BLaER1 treated with 17β-estradiol and CSF1 and Interleukin-3, amounts not matched to agents 10 nM and 100 nM (cell line): ENCODE measurements around the gene HOXD10.

Experiments used
- H3K27ac ChIP-seq, 11 experiments: shearing (Covaris generic); formaldehyde crosslinking; 2 replicates each; pipeline ENCODE4 v1.8.1; 2022
- H3K27me3 ChIP-seq, 11 experiments: shearing (Covaris generic); formaldehyde crosslinking; 2 replicates each; pipeline ENCODE4 v1.8.1; 2022
- H3K36me3 ChIP-seq, 11 experiments: shearing (Covaris generic); formaldehyde crosslinking; 2 replicates each; pipeline ENCODE4 v1.8.1; 2022
- H3K4me1 ChIP-seq, 10 experiments: shearing (Covaris generic); formaldehyde crosslinking; 2 replicates each; pipeline ENCODE4 v1.8.1; 2022
- H3K4me2 ChIP-seq, 11 experiments: shearing (Covaris generic); formaldehyde crosslinking; 2 replicates each; pipeline ENCODE4 v1.8.1; 2022
- H3K4me3 ChIP-seq, 10 experiments: shearing (Covaris generic); formaldehyde crosslinking; 2 replicates each; pipeline ENCODE4 v1.8.1; 2022
- H3K9ac ChIP-seq, 11 experiments: shearing (Covaris generic); formaldehyde crosslinking; 2 replicates each; pipeline ENCODE4 v1.8.1; 2022
- H3K9me3 ChIP-seq, 11 experiments: shearing (Covaris generic); formaldehyde crosslinking; replicated peaks in 1 of 11; 2 replicates each; pipeline ENCODE4 v1.8.1; 2022
- H4K20me1 ChIP-seq, 11 experiments: shearing (Covaris generic); formaldehyde crosslinking; 2 replicates each; pipeline ENCODE4 v1.8.1; 2022
- Cebpa-rat ChIP-seq, 11 experiments: shearing (Covaris generic); IDR thresholded peaks; 2 replicates each; pipeline ENCODE4 v1.8.1; 2022

HOXD10 gene

DNA sequence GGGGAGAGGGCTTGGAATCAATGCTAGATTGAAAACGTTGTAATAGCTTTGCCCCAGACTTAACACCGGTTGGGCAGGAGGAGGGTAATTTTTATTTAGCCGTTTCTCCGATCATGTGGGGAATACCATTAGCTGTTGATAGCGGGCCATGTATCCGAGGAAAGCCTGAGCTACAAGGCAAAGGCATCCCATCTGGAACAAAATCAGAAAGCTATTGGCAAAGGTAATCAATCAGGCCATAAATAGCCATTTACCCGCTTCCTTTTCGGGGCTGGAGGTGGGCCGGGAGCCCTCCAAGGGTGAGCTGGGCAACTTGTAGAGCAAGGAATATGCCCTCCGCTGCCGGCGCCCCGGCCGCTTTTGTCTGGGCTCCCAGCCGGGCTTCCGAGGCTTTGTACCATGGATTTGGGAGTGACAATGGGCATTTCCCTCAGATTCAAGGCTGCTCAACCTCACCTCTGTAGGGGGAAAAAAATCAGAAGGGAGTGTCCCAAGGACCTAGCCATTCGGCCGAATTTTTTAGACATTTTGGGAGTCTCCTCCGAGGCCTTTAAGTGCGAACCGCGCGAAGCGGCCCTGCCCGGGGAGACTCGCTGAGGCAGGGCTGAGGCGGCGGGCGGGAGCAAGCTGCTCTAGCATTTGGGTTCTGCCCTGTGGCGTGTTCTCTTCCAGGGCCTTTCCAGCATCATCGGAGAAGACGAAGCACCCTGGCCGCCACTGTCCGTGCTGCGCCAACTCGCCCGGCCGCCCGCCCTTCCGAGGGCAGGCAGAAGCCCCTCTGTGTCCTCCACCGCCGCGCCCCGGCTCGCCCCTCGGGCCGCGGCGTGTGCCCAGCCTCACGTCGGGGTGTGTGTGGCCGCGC is 4.8 kb downstream of the HOXD10 start:
- H4K20me1 ChIP-seq, result peaks cover 0 to 86% (median 43%) of the 10 kb centered on the region in 11 experiments; a peak in 16 of 22 replicates
- peaks cover 0 to 10% (median 0%) of the 10 kb centered on the region in 10 experiments; a peak in 2 of 20 replicates for H3K4me1 ChIP-seq
- H3K4me2 ChIP-seq, result no peak overlapping the region
- no peak overlapping the region for H3K27ac ChIP-seq
- peak overlapping the region in 1 of 10 experiments; percentile 18; a peak in 3 of 20 replicates for H3K4me3 ChIP-seq
- H3K9ac ChIP-seq, result no peak overlapping the region
- TF ChIP-seq Cebpa-rat (IDR thresholded peaks at IDR 0.05), result no peak
- no peaks in the 10 kb centered on the region; a peak in 1 of 22 replicates for H3K36me3 ChIP-seq
- peaks cover 42 to 60% (median 50%) of the 10 kb centered on the region in 11 experiments for H3K9me3 ChIP-seq
- H3K27me3 ChIP-seq, result peaks cover 100% of the 10 kb centered on the region in 11 experiments

DNA sequence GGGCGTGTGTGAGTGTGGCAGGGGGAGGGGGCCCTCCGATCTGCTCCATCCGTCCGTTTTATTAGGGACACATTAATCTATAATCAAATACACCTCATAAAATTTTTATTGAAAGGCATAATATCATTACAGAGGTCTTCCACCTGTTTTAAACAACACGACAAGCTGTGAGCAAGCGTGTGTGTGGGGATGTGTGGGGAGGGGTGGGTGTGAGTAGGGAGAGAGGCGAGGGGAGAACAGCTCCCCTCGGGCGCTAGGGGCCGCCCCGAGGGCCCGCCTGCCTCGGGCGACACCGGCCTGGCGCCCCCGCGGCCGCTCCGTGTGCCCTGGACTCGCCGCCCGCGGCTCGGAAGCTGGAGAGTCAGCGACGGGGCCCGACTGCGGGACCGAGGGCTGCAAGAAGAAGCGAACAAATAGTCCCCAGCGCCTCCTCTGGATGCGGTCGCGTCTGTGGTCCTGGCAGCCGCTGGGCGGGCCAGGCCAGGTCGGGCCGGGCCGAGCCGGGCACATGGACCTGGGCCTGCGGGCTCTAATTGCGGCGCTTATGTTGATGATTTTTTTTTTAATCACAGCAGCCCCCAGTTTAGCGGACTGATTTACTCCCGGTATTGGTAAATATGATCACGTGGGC is 5.6 kb downstream of the HOXD10 start:
- H3K9me3 ChIP-seq, result peaks cover 36 to 53% (median 43%) of the 10 kb centered on the region in 11 experiments
- peak overlapping the region in 5 of 10 experiments; percentile 18 to 48 (median 20); a peak in 4 of 20 replicates for H3K4me3 ChIP-seq
- TF ChIP-seq Cebpa-rat (IDR thresholded peaks at IDR 0.05), result no peak
- peaks cover 100% of the 10 kb centered on the region in 11 experiments for H3K27me3 ChIP-seq
- H3K36me3 ChIP-seq, result no peaks in the 10 kb centered on the region; a peak in 1 of 22 replicates
- H3K9ac ChIP-seq, result no peak overlapping the region
- peaks cover 0 to 10% (median 0%) of the 10 kb centered on the region in 10 experiments; a peak in 4 of 20 replicates for H3K4me1 ChIP-seq
- peaks cover 0 to 85% (median 43%) of the 10 kb centered on the region in 11 experiments; a peak in 15 of 22 replicates for H4K20me1 ChIP-seq
- H3K4me2 ChIP-seq, result no peak overlapping the region
- no peak overlapping the region for H3K27ac ChIP-seq

DNA sequence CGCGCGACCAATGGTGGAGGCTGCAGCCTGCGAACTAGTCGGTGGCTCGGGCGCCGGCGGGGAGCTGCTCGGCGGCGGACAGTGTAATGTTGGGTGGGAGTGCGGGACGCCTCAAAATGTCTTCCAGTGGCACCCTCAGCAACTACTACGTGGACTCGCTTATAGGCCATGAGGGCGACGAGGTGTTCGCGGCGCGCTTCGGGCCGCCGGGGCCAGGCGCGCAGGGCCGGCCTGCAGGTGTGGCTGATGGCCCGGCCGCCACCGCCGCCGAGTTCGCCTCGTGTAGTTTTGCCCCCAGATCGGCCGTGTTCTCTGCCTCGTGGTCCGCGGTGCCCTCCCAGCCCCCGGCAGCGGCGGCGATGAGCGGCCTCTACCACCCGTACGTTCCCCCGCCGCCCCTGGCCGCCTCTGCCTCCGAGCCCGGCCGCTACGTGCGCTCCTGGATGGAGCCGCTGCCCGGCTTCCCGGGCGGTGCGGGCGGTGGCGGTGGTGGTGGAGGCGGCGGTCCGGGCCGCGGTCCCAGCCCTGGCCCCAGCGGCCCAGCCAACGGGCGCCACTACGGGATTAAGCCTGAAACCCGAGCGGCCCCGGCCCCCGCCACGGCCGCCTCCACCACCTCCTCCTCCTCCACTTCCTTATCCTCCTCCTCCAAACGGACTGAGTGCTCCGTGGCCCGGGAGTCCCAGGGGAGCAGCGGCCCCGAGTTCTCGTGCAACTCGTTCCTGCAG is 6.3 kb downstream of the HOXD10 start, which contains the start of gene HOXD9:
Gene HOXD9 (plus strand): TSS at position 37 of the 728 bp plus-strand sequence. CDS start 50 bp downstream, at position 87.
- TF ChIP-seq Cebpa-rat (IDR thresholded peaks at IDR 0.05), result no peak
- no peak within 1 kb of the TSS for H3K27ac ChIP-seq
- peaks cover 0 to 10% (median under 1%) of the 10 kb centered on the region in 10 experiments; a peak in 8 of 20 replicates for H3K4me1 ChIP-seq
- peaks cover 29 to 46% (median 36%) of the 10 kb centered on the region in 11 experiments for H3K9me3 ChIP-seq
- peak within 1 kb of the TSS in 7 of 10 experiments; percentile 18 to 48 (median 23); a peak in 6 of 20 replicates for H3K4me3 ChIP-seq
- no peaks in the 10 kb centered on the region; a peak in 1 of 22 replicates for H3K36me3 ChIP-seq
- H3K27me3 ChIP-seq, result peaks cover 100% of the 10 kb centered on the region in 11 experiments
- peak within 1 kb of the TSS in 2 of 11 experiments; percentile 24 to 25; a peak in 2 of 22 replicates for H3K4me2 ChIP-seq
- H4K20me1 ChIP-seq, result peaks cover 0 to 84% (median 48%) of the 10 kb centered on the region in 11 experiments; a peak in 16 of 22 replicates
- H3K9ac ChIP-seq, result no peak within 1 kb of the TSS

DNA sequence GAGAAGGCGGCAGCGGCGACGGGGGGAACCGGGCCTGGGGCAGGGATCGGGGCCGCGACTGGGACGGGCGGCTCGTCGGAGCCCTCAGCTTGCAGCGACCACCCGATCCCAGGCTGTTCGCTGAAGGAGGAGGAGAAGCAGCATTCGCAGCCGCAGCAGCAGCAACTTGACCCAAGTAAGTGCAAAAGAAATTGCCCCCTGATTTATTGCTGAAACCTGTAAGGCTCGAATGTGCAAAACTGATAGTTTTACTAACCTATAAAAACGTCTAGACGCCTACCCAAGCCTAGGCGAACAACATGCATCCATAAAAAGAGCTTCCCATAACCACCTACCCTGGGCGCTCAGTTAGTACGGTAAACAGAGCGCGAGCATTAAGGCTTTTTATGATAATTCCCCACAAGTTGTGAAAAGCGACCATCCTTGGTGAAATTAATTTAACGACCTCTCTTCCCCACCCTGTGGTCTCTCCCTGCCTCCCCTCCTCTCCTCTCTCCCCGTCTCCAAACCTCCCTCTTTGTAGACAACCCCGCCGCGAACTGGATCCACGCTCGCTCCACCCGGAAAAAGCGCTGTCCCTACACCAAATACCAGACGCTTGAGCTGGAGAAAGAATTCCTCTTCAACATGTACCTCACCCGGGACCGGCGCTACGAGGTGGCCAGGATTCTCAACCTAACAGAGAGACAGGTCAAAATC is 7.0 kb downstream of the HOXD10 start:
- peaks cover 100% of the 10 kb centered on the region in 11 experiments for H3K27me3 ChIP-seq
- H3K27ac ChIP-seq, result no peak overlapping the region
- TF ChIP-seq Cebpa-rat (IDR thresholded peaks at IDR 0.05), result no peak
- H4K20me1 ChIP-seq, result peaks cover 0 to 84% (median 55%) of the 10 kb centered on the region in 11 experiments; a peak in 16 of 22 replicates
- peak overlapping the region in 2 of 11 experiments; percentile 24 to 25; a peak in 2 of 22 replicates for H3K4me2 ChIP-seq
- peak overlapping the region in 7 of 10 experiments; percentile 7 to 48 (median 23); a peak in 4 of 20 replicates for H3K4me3 ChIP-seq
- no peaks in the 10 kb centered on the region; a peak in 1 of 22 replicates for H3K36me3 ChIP-seq
- peaks cover 27 to 40% (median 31%) of the 10 kb centered on the region in 11 experiments for H3K9me3 ChIP-seq
- H3K9ac ChIP-seq, result no peak overlapping the region
- H3K4me1 ChIP-seq, result peaks cover 5 to 16% (median 8%) of the 10 kb centered on the region in 10 experiments; a peak in 13 of 20 replicates

DNA sequence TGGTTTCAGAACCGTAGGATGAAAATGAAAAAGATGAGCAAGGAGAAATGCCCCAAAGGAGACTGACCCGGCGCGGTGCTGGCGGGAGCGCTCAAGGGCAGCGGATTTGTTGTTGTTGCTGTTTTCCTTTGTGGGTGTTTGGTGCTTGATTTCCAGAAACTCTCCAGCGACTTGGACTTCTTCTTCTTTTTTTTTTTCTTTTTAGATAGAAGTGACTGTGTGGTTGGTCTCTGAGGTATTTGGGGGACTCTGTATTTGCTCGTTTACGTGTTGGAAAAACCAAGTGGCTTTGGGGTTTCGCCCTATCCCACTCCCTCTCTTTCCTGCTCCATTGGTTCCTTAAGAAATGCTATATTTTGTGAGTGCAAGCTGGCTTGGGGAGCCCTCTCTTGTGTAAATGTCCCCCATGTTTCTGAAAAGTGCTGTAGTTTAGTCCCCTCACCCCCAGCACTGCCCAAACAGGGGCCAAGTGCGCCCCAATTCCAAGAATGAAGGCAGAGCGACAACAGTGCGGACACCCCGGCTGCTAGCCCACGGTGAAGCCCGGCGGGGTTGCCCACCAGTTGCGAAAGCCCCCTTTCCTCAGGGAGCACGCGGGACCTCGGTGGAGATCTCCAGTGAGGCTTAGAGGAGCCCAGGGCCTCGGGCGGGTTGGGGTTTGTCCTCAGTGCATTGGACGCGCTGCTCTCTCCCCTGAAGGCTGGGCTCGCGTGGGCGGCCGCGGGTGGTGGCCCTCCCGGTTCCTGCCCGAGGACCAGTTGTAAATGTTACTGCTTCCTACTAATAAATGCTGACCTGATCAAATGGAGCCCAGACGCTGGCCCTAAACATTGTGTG is 7.8 kb downstream of the HOXD10 start:
- Histone ChIP-seq H3K27ac (no peak overlapping the region), H3K36me3 (no peaks in the 10 kb centered on the region; a peak in 1 of 22 replicates), H4K20me1 (peaks cover 0 to 91% (median 62%) of the 10 kb centered on the region in 11 experiments; a peak in 16 of 22 replicates), H3K9me3 (peaks cover 29 to 43% (median 33%) of the 10 kb centered on the region in 11 experiments), H3K9ac (no peak overlapping the region), H3K4me2 (peak overlapping the region in 2 of 11 experiments; percentile 49 to 62; a peak in 4 of 22 replicates), H3K4me1 (peaks cover 10 to 23% (median 15%) of the 10 kb centered on the region in 10 experiments; a peak in 13 of 20 replicates), H3K4me3 (no peak overlapping the region; a peak in 1 of 20 replicates), H3K27me3 (peaks cover 100% of the 10 kb centered on the region in 11 experiments)
- TF ChIP-seq Cebpa-rat (IDR thresholded peaks at IDR 0.05), result no peak

DNA sequence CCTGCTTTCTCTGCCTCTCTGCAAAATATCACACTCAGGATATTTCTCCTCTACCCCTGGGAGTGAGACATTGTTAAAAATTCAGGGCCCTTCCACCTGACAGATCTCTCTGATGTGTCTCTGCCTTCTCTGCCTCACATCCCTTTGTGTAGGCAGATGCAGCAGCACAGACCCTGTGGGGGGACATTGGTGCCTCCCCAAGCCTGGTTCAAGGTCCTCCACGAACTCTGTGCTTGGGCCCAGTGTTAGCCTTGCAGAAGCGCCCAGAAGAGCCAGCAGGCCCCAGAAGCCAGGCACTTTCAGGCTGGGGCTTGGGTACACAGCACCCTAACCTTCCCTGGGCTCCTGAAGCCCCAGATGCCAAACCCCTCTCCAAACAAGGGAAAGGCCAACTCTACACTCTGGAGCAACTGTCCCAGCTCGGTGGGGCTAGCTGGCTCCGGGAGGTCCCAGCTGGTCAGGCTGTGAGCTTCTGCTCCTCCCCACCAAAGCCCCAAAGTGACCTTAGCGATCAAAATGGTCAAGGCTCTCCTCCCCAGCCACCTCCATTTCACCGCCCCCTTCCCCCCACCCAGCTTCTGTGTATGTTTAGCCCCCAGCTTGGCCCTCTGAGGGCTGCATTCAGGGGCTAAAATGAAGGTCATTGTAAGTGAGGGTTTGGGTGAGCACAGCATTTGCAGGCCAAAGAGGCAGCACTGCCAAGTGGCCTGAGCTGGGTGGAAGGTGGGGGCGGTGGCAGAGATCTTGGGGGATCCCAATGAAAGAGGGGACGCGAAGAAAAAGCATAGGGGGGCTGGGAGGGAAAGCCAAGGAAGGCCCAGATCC is 8.6 kb downstream of the HOXD10 start:
- H4K20me1 ChIP-seq, result peaks cover 0 to 88% (median 64%) of the 10 kb centered on the region in 11 experiments; a peak in 16 of 22 replicates
- H3K36me3 ChIP-seq, result no peaks in the 10 kb centered on the region; a peak in 1 of 22 replicates
- H3K4me1 ChIP-seq, result peaks cover 10 to 23% (median 15%) of the 10 kb centered on the region in 10 experiments; a peak in 13 of 20 replicates
- peaks cover 32 to 45% (median 39%) of the 10 kb centered on the region in 11 experiments for H3K9me3 ChIP-seq
- H3K27me3 ChIP-seq, result peaks cover 100% of the 10 kb centered on the region in 11 experiments
- no peak overlapping the region for H3K4me3 ChIP-seq
- H3K4me2 ChIP-seq, result peak overlapping the region in 2 of 11 experiments; percentile 49 to 62; a peak in 3 of 22 replicates
- no peak for TF ChIP-seq Cebpa-rat (IDR thresholded peaks at IDR 0.05)
- no peak overlapping the region for H3K27ac ChIP-seq
- H3K9ac ChIP-seq, result no peak overlapping the region
